Measurements from ENCODE around the gene PKIG. TPM values are rescaled to one million over a fixed set of nuclear protein-coding genes. Genes with fewer than 3 reads are reported as not detected.

PKIG gene
- total and polyA plus RNA-seq, 4 experiments from 2014 or later = 0.36 to 1.1 (median 0.89) TPM

DNA sequence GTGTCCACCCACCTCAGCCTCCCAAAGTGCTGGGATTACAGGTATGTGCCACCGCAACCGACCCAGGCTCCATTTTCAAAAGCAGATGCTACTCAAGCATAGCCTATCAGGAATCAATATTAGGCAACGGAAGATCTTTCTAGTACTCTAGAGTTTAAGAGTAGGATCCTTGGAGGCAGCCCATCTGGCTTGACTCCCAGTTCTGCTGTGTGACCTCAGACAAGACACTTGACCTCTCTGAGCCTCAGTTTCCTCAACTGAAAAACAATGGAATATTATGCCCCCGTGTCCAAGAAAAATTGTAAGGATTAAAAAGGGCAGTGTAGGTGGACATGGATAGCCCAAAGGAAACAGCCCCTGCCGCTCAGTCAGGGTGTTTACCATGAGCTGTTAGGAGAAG is 54.7 kb downstream of the PKIG start:
- H3K36me3 ChIP-seq (ENCODE audit: insufficient read depth, low read length) = peaks cover 24% of the 10 kb centered on the region
- Mint-ChIP-seq H3K9me3 (peaks cover 0 to 4% (median 0%) of the 10 kb centered on the region in 8 donors), H3K4me1 (peaks cover 11 to 30% (median 19%) of the 10 kb centered on the region in 4 donors), H3K36me3 (peaks cover 41 to 51% of the 10 kb centered on the region in 2 donors), H3K27me3 (no peaks in the 10 kb centered on the region), H3K4me3 (no peak overlapping the region), H3K27ac (peak overlapping the region in 2 of 7 donors; percentile 36 to 48)
- no peak overlapping the region for H3K4me3 ChIP-seq (ENCODE audit: low read length in 2 of 2)
- H3K9me3 ChIP-seq (ENCODE audit: control insufficient read depth in 1 of 2, low read length in 2 of 2) = no peaks in the 10 kb centered on the region
- POLR2A ChIA-PET (ENCODE audit: partially characterized antibody) = no interaction called here
- intact Hi-C loops (cut with micrococcal nuclease) = no loop called here
- peaks cover 14% of the 10 kb centered on the region for H3K4me1 ChIP-seq (ENCODE audit: insufficient read depth, low read length)
- no peaks in the 10 kb centered on the region for H3K27me3 ChIP-seq (ENCODE audit: insufficient read depth, low read length)
- CTCF ChIA-PET (ENCODE audit: partially characterized antibody) = interaction anchor here (1.0 to 1.8 kb wide), 2 partner anchors 10 to 46 kb away, joined by 4 to 10 read pairs; no protein-coding TSS in a partner anchor
- no peak overlapping the region for H3K27ac ChIP-seq (ENCODE audit: low read depth, low read length)
- DNase-seq = no peak

DNA sequence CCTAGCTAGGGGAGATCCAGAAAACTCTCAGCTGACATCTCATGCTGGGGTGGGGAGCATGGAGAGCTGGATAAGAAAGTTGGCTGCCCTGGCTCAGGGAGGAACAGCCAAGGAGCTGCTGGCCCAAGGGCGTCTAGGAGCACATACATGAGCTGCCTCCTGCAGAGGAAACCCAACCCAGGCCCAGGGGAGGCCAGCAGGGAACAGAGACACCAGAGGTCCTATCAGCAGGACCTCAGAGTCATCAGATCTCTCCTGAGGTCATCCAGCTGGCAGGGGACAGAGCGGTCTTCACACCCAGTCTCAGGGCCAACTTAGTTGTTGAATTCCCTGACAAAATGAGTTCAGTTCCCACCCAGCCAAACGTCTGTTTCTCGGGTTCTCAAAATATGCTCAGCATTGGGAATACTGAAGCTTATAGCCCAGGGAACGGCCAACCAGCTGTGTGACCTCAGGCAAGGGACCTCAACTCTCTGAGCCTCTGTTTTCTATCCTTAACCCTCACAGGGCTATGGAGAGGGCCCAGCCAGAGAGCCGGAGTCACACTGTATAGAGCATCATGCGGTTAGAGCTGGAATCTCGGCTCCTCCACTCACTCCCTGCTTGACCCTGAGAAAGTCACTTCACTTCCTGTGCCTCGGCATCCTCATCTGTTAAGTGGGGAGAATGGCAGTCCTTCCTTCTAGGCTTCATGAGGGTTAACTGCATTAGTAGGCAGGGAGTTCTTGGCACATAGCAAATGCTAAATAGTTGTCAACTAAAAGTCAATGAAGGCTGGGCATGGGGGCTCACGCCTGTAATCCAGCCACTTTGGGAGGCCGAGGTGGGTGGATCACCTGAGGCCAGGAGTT is 55.4 kb downstream of the PKIG start:
- peaks cover 18 to 37% (median 26%) of the 10 kb centered on the region in 4 donors for H3K4me1 Mint-ChIP-seq
- Histone ChIP-seq H3K27me3 (ENCODE audit: insufficient read depth, low read length) (no peaks in the 10 kb centered on the region), H3K4me3 (ENCODE audit: low read length in 2 of 2) (no peak overlapping the region), H3K36me3 (ENCODE audit: insufficient read depth, low read length) (peaks cover 24% of the 10 kb centered on the region), H3K27ac (ENCODE audit: low read depth, low read length) (no peak overlapping the region), H3K9me3 (ENCODE audit: control insufficient read depth in 1 of 2, low read length in 2 of 2) (no peaks in the 10 kb centered on the region), H3K4me1 (ENCODE audit: insufficient read depth, low read length) (peaks cover 21% of the 10 kb centered on the region)
- intact Hi-C loops (cut with micrococcal nuclease) = no loop called here
- POLR2A ChIA-PET (ENCODE audit: partially characterized antibody) = no interaction called here
- peaks cover 39 to 54% of the 10 kb centered on the region in 2 donors for H3K36me3 Mint-ChIP-seq
- H3K4me3 Mint-ChIP-seq = no peak overlapping the region
- H3K27me3 Mint-ChIP-seq = no peaks in the 10 kb centered on the region
- peak overlapping the region in 1 of 7 donors; percentile 36 for H3K27ac Mint-ChIP-seq
- CTCF ChIA-PET (ENCODE audit: partially characterized antibody) = interaction anchor here (1.0 to 2.1 kb wide), 3 partner anchors 10 to 45 kb away, joined by 4 to 9 read pairs (median 6); no protein-coding TSS in a partner anchor
- H3K9me3 Mint-ChIP-seq = peaks cover 0 to 4% (median 0%) of the 10 kb centered on the region in 8 donors
- DNase-seq = no peak

DNA sequence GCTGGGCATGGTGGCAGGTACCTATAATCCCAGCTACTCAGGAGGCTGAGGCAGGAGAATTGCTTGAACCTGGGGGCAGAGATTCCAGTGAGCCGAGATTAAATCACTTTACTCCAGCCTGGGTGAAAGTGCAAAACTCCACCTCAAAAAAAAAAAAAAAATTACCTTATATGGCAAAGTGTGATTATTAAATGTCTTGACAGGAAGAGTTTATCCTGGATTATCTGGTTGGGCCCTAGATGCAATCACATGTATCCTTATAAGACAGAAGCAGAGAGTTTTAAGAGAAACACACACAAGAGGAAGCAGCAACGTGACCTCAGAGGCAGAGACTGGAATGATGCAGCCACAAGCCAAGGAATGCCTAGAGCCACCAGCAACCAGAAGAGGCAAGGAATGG is 58.1 kb downstream of the PKIG start:
- Mint-ChIP-seq H3K4me1 (peaks cover 38 to 65% (median 51%) of the 10 kb centered on the region in 4 donors), H3K9me3 (peaks cover 0 to 4% (median 0%) of the 10 kb centered on the region in 8 donors), H3K27me3 (no peaks in the 10 kb centered on the region), H3K27ac (peak overlapping the region in 6 of 7 donors; percentile 29 to 94 (median 58)), H3K36me3 (peaks cover 28 to 30% of the 10 kb centered on the region in 2 donors), H3K4me3 (no peak overlapping the region)
- Histone ChIP-seq H3K27ac (ENCODE audit: low read depth, low read length) (no peak overlapping the region), H3K4me3 (ENCODE audit: low read length in 2 of 2) (no peak overlapping the region), H3K4me1 (ENCODE audit: insufficient read depth, low read length) (peaks cover 49% of the 10 kb centered on the region), H3K9me3 (ENCODE audit: control insufficient read depth in 1 of 2, low read length in 2 of 2) (no peaks in the 10 kb centered on the region), H3K36me3 (ENCODE audit: insufficient read depth, low read length) (peaks cover 6% of the 10 kb centered on the region), H3K27me3 (ENCODE audit: insufficient read depth, low read length) (no peaks in the 10 kb centered on the region)
- ChIA-PET POLR2A (ENCODE audit: partially characterized antibody) (interaction anchor here (0.7 to 1.0 kb wide), 2 partner anchors 22 to 30 kb away, joined by 3 read pairs; no protein-coding TSS in a partner anchor), CTCF (ENCODE audit: partially characterized antibody) (interaction anchor here (1.7 kb wide), 1 partner anchor 22 kb away, joined by 5 read pairs; no protein-coding TSS in a partner anchor)
- DNase-seq = no peak
- intact Hi-C loops (cut with micrococcal nuclease) = loop anchor here (10.0 kb wide), 1 partner anchor 426 kb away; the partner anchor contains the start of gene OSER1

DNA sequence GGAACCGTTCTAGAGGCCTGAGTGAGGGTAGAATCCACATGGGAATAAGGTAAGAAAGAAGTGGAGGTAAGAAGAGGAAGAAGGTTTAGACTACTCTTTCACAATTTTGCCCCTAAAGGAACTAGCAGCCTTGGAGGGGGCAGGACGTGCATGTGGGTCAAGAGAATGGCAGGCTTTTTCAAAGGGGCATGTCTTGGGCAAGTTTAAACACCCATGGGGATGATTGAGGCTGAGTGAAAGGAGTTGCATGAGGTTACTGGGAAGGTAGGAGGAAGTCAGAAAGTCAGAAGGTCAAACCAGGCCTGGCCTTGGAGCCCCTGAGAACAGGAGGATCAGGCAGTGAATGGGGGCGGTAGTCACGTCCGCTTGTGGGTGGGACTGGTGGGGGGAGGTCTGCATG is 58.9 kb downstream of the PKIG start:
- DNase-seq = no peak
- Mint-ChIP-seq H3K4me3 (peak overlapping the region in 6 of 8 donors; percentile 11 to 80 (median 54)), H3K9me3 (peaks cover 0 to 4% (median 0%) of the 10 kb centered on the region in 8 donors), H3K4me1 (peaks cover 45 to 70% (median 58%) of the 10 kb centered on the region in 4 donors), H3K27me3 (no peaks in the 10 kb centered on the region), H3K36me3 (peaks cover 23 to 26% of the 10 kb centered on the region in 2 donors), H3K27ac (peak overlapping the region; percentile 38 to 99 (median 94))
- ChIA-PET POLR2A (ENCODE audit: partially characterized antibody) (interaction anchor here (1.4 to 3.5 kb wide), 5 partner anchors 10 to 42 kb away, joined by 3 to 44 read pairs (median 17); partner anchors contain the start of gene ADA), CTCF (ENCODE audit: partially characterized antibody) (interaction anchor here (2.5 kb wide), 1 partner anchor 42 kb away, joined by 28 read pairs; no protein-coding TSS in a partner anchor)
- Histone ChIP-seq H3K4me1 (ENCODE audit: insufficient read depth, low read length) (peaks cover 57% of the 10 kb centered on the region), H3K27ac (ENCODE audit: low read depth, low read length) (peak overlapping the region; percentile 82), H3K9me3 (ENCODE audit: control insufficient read depth in 1 of 2, low read length in 2 of 2) (no peaks in the 10 kb centered on the region), H3K36me3 (ENCODE audit: insufficient read depth, low read length) (no peaks in the 10 kb centered on the region), H3K4me3 (ENCODE audit: low read length in 2 of 2) (no peak overlapping the region), H3K27me3 (ENCODE audit: insufficient read depth, low read length) (no peaks in the 10 kb centered on the region)
- intact Hi-C loops (cut with micrococcal nuclease) = loop anchor here (10.0 kb wide), 1 partner anchor 427 kb away; the partner anchor contains the start of gene OSER1

GRCh38 chr20:44642203-44643153 is 60.1 kb downstream of the PKIG start:
- Histone ChIP-seq H3K4me3 (ENCODE audit: low read length in 2 of 2) (peak overlapping the region; percentile 1 to 17), H3K27me3 (ENCODE audit: insufficient read depth, low read length) (no peaks in the 10 kb centered on the region), H3K4me1 (ENCODE audit: insufficient read depth, low read length) (peaks cover 68% of the 10 kb centered on the region), H3K9me3 (ENCODE audit: control insufficient read depth in 1 of 2, low read length in 2 of 2) (no peaks in the 10 kb centered on the region), H3K27ac (ENCODE audit: low read depth, low read length) (peak overlapping the region; percentile 82), H3K36me3 (ENCODE audit: insufficient read depth, low read length) (no peaks in the 10 kb centered on the region)
- H3K36me3 Mint-ChIP-seq = peaks cover 16 to 20% of the 10 kb centered on the region in 2 donors
- intact Hi-C loops (cut with micrococcal nuclease) = loop anchor here (1.0 to 10.0 kb wide), 4 partner anchors 9 to 428 kb away; partner anchors contain the start of genes ADA and OSER1
- peak overlapping the region; percentile 36 to 87 (median 68) for H3K4me3 Mint-ChIP-seq
- H3K4me1 Mint-ChIP-seq = peaks cover 54 to 80% (median 67%) of the 10 kb centered on the region in 4 donors
- ChIA-PET CTCF (ENCODE audit: partially characterized antibody) (interaction anchor here (0.5 to 2.5 kb wide), 14 partner anchors 11 to 425 kb away, joined by 3 to 28 read pairs (median 4); partner anchors contain the start of gene FITM2), POLR2A (ENCODE audit: partially characterized antibody) (interaction anchor here (0.6 to 4.7 kb wide), 19 partner anchors 8 to 432 kb away, joined by 3 to 44 read pairs (median 4); partner anchors contain the start of genes ADA, SERINC3 and TTPAL)
- no peaks in the 10 kb centered on the region for H3K27me3 Mint-ChIP-seq
- peak in 4 of 5 donors; percentile 34 to 53 (median 39) for DNase-seq
- H3K9me3 Mint-ChIP-seq = peaks cover 0 to 2% (median 0%) of the 10 kb centered on the region in 8 donors
- H3K27ac Mint-ChIP-seq = peak overlapping the region; percentile 94 to 99 (median 96)

- no peaks in the 10 kb centered on the region for H3K36me3 ChIP-seq (ENCODE audit: insufficient read depth, low read length)
- intact Hi-C loops (cut with micrococcal nuclease) = loop anchor here (1.0 to 10.0 kb wide), 4 partner anchors 8 to 428 kb away; partner anchors contain the start of genes ADA and OSER1
- peaks cover 75% of the 10 kb centered on the region for H3K4me1 ChIP-seq (ENCODE audit: insufficient read depth, low read length)
- no peak overlapping the region for H3K4me3 ChIP-seq (ENCODE audit: low read length in 2 of 2)
- H3K27me3 ChIP-seq (ENCODE audit: insufficient read depth, low read length) = no peaks in the 10 kb centered on the region
- H3K4me1 Mint-ChIP-seq = peaks cover 58 to 86% (median 70%) of the 10 kb centered on the region in 4 donors
- POLR2A ChIA-PET (ENCODE audit: partially characterized antibody) = interaction anchor here (0.8 to 4.7 kb wide), 17 partner anchors 8 to 433 kb away, joined by 3 to 44 read pairs (median 4); partner anchors contain the start of genes ADA and SERINC3
- H3K27me3 Mint-ChIP-seq = no peaks in the 10 kb centered on the region
- DNase-seq = no peak
- peaks cover 16 to 20% of the 10 kb centered on the region in 2 donors for H3K36me3 Mint-ChIP-seq
- peak overlapping the region; percentile 82 for H3K27ac ChIP-seq (ENCODE audit: low read depth, low read length)
- no peaks in the 10 kb centered on the region for H3K9me3 ChIP-seq (ENCODE audit: control insufficient read depth in 1 of 2, low read length in 2 of 2)
- peaks cover 0 to 2% (median 0%) of the 10 kb centered on the region in 8 donors for H3K9me3 Mint-ChIP-seq
- H3K27ac Mint-ChIP-seq = peak overlapping the region; percentile 94 to 99 (median 96)
- peak overlapping the region; percentile 36 to 87 (median 76) for H3K4me3 Mint-ChIP-seq
- CTCF ChIA-PET (ENCODE audit: partially characterized antibody) = interaction anchor here (0.6 to 2.5 kb wide), 14 partner anchors 9 to 426 kb away, joined by 3 to 28 read pairs (median 3); partner anchors contain the start of genes ADA and FITM2
Measured at GRCh38 chr20:44643154-44643519, 60.8 kb downstream of the PKIG start.

All from CD4-positive, alpha-beta memory T cell (primary cell).